Panc1 (cell line): ENCODE data around the gene TAF11. TPM values are rescaled to one million over a fixed set of nuclear protein-coding genes. Genes with fewer than 3 reads are reported as not detected.

Experiments used
- ATAC-seq: fragments of 200-7000 bp; cut with Tn5 transposase; 2 replicates; pipeline ENCODE4 v1.9.1; 2020; ENCODE audit warnings: mild to moderate bottlenecking, moderate library complexity
- BruUV-seq: library from RNA; stranded (reverse); fragments of 400-500 nt; replicated peaks from 2 replicates; lab custom pipeline; 2021; lab: Mats Ljungman, UMichigan
- CTCF ChIA-PET: fragments of 300-600 bp; sonication (Branson Sonifier 250); formaldehyde crosslinking; loops from one replicate; lab custom pipeline; 2022; ENCODE audit warnings: antibody characterized with exemption; lab: Charles Lee
- POLR2A ChIA-PET: fragments of 300-600 bp; sonication (Branson Sonifier 250); formaldehyde crosslinking; loops from one replicate; lab custom pipeline; 2022; ENCODE audit warnings: antibody characterized with exemption; lab: Charles Lee
- DNase-seq: peaks from one replicate; pipeline ENCODE4 v3.0.0-alpha.2; 2010; ENCODE audit warnings: low read depth, low spot score
- H3K27ac ChIP-seq: 2 replicates; pipeline ENCODE4 v1.5.1; 2011; ENCODE audit warnings: mild to moderate bottlenecking, low read length, inconsistent platforms
- H3K27me3 ChIP-seq: fragments of 200-500 bp; sonication (Bioruptor generic); 2 replicates; pipeline ENCODE4 v1.6.0; 2014; ENCODE audit warnings: low read length, inconsistent platforms; ENCODE audit not compliant: control insufficient read depth, insufficient read depth
- H3K36me3 ChIP-seq: fragments of 200-500 bp; sonication (Bioruptor generic); 2 replicates; pipeline ENCODE4 v1.5.1; 2014; ENCODE audit warnings: inconsistent platforms, mild to moderate bottlenecking, low read length, moderate library complexity; ENCODE audit not compliant: control insufficient read depth, insufficient read depth
- H3K4me1 ChIP-seq: 2 replicates; pipeline ENCODE4 v1.5.1; 2011; ENCODE audit warnings: inconsistent platforms, mild to moderate bottlenecking, low read length, moderate library complexity; ENCODE audit not compliant: control insufficient read depth, insufficient read depth
- H3K4me3 ChIP-seq, 2 experiments: 2 replicates each; pipeline ENCODE4 v1.5.1; 2011 to 2012; ENCODE audit warnings: low read depth in 2 of 2, low read length in 2 of 2, mild to moderate bottlenecking in 2 of 2, inconsistent platforms in 1 of 2, moderate library complexity in 1 of 2
- H3K9me3 ChIP-seq: fragments of 200-500 bp; sonication (Bioruptor generic); 2 replicates; pipeline ENCODE4 v1.5.1; 2014; ENCODE audit warnings: low read depth, mild to moderate bottlenecking, inconsistent platforms, low read length, moderate library complexity; ENCODE audit not compliant: control insufficient read depth, insufficient read depth
- CTCF ChIP-seq: fragments of 450-650 bp; IDR thresholded peaks from 2 replicates; pipeline ENCODE4 v1.5.1; 2017; ENCODE audit warnings: mild to moderate bottlenecking
- POLR2AphosphoS5 ChIP-seq: IDR thresholded peaks from 2 replicates; pipeline ENCODE4 v1.6.1; 2012; ENCODE audit warnings: mild to moderate bottlenecking, low read depth, low read length, moderate library complexity
- REST ChIP-seq, 2 experiments: IDR thresholded peaks; 2 replicates each; pipeline ENCODE4 v1.6.1; 2011 to 2012; ENCODE audit warnings: low read depth in 2 of 2, control low read depth in 1 of 2, low read length in 1 of 2, mild to moderate bottlenecking in 1 of 2, moderate library complexity in 1 of 2; ENCODE audit not compliant: insufficient read depth in 1 of 2
- SIN3A ChIP-seq: IDR thresholded peaks from 2 replicates; pipeline ENCODE4 v1.6.1; 2012; ENCODE audit warnings: low read depth, mild to moderate bottlenecking, low read length, moderate library complexity, borderline replicate concordance; ENCODE audit not compliant: insufficient read depth
- TCF7L2 ChIP-seq: IDR thresholded peaks from 2 replicates; pipeline ENCODE4 v1.6.1; 2011; ENCODE audit warnings: mild to moderate bottlenecking, low read depth, low read length, inconsistent platforms
- in situ Hi-C: cut with HindIII; loops from 2 replicates; pipeline ENCODE4 v1.10.0; 2016; ENCODE audit warnings: low sequenced_read_pairs, low pct_unique_long_range_greater_than_20kb
- intact Hi-C: fragments of 100-400 bp; cut with micrococcal nuclease; formaldehyde crosslinking; loops from one replicate; pipeline ENCODE4 v1.10.0; 2022; ENCODE audit not compliant: unreplicated experiment
- total RNA-seq: library from RNA; stranded (reverse); gene quantifications from one replicate; pipeline ENCODE4 v1.2.1, GENCODE V29; 2021; ENCODE audit not compliant: unreplicated experiment

TAF11 gene
- total RNA-seq, 1 experiment from 2014 or later: 25.3 TPM

GRCh38 chr6:34858681-34859080, 29.2 kb downstream of the TAF11 start:
- no peaks in the 10 kb centered on the region for H3K9me3 ChIP-seq
- H3K4me3 ChIP-seq: no peak overlapping the region
- ChIA-PET CTCF (no interaction called here), POLR2A (no interaction called here)
- BruUV-seq: no TSS peak
- intact Hi-C loops (no loop called here), in situ Hi-C loops (no loop called here)
- ATAC-seq (no peak), DNase-seq (no peak)
- H3K4me1 ChIP-seq: no peaks in the 10 kb centered on the region
- peaks cover 28% of the 10 kb centered on the region for H3K36me3 ChIP-seq
- no peaks in the 10 kb centered on the region for H3K27me3 ChIP-seq
- peak; percentile 15; the same call in 1 of the 2 replicates for TF ChIP-seq CTCF
- TF ChIP-seq SIN3A: no peak
- no peak overlapping the region for H3K27ac ChIP-seq

- CTCF ChIA-PET: no interaction called here
Measured at GRCh38 chr6:34855463-34855862, 32.4 kb downstream of the TAF11 start.

GRCh38 chr6:34852406-34853085, 35.3 kb downstream of the TAF11 start:
- intact Hi-C loops (no loop called here), in situ Hi-C loops (no loop called here)
- TF ChIP-seq REST (IDR thresholded peaks at IDR 0.05; ENCODE audit: insufficient read depth in 1 of 2, low read depth in 2 of 2, low read length in 1 of 2) (no peak), POLR2AphosphoS5 (no peak), SIN3A (no peak), CTCF (no peak), TCF7L2 (no peak)
- BruUV-seq: no TSS peak
- Histone ChIP-seq H3K4me3 (no peak overlapping the region), H3K9me3 (no peaks in the 10 kb centered on the region), H3K27me3 (no peaks in the 10 kb centered on the region), H3K36me3 (peaks cover 17% of the 10 kb centered on the region), H3K4me1 (no peaks in the 10 kb centered on the region), H3K27ac (no peak overlapping the region)
- POLR2A ChIA-PET: interaction anchor here (0.6 kb wide), 1 partner anchor 107 kb away, joined by 3 read pairs; no protein-coding TSS in a partner anchor
- DNase-seq (no peak), ATAC-seq (no peak)
- CTCF ChIA-PET: no interaction called here

More at GRCh38 chr6:34855463-34855862, 32.4 kb downstream of the TAF11 start:
- Histone ChIP-seq H3K27ac (no peak overlapping the region), H3K36me3 (peaks cover 28% of the 10 kb centered on the region), H3K27me3 (no peaks in the 10 kb centered on the region), H3K4me3 (no peak overlapping the region), H3K4me1 (no peaks in the 10 kb centered on the region), H3K9me3 (no peaks in the 10 kb centered on the region)
- no peak for ATAC-seq
- TF ChIP-seq POLR2AphosphoS5 (no peak), CTCF (no peak; the same call in 1 of the 2 replicates), SIN3A (no peak), TCF7L2 (no peak)
- DNase-seq: no peak
- intact Hi-C loops (no loop called here), in situ Hi-C loops (no loop called here)
- POLR2A ChIA-PET: no interaction called here
- BruUV-seq: no TSS peak
